Central memory CD8-positive, alpha-beta T cell (primary cell): ENCODE results near the gene C16orf95.

ENCODE experiments used
- ATAC-seq: fragments of 150-1000 bp; cut with Tn5 transposase; replicated peaks from 2 replicates; pipeline ENCODE4 v1.10.0; 2022; ENCODE audit warnings: mild to moderate bottlenecking, moderate FRiP score, moderate number of reproducible peaks; ENCODE audit not compliant: poor library complexity, severe bottlenecking; ENCODE audit errors: extremely low read depth
- DNase-seq, 2 donors: peaks; one replicate each; pipeline ENCODE4 v3.0.0; 2021; ENCODE audit warnings: low spot score in 2 of 2
- H3K27ac Mint-ChIP-seq: one replicate; pipeline ENCODE4 v1.8.0; 2022; ENCODE audit warnings: low read depth, mild to moderate bottlenecking, moderate library complexity, mixed read lengths
- H3K27me3 Mint-ChIP-seq: one replicate; pipeline ENCODE4 v1.8.0; 2022; ENCODE audit warnings: mixed read lengths
- H3K36me3 Mint-ChIP-seq: one replicate; pipeline ENCODE4 v1.8.0; 2022; ENCODE audit warnings: mild to moderate bottlenecking, moderate library complexity, mixed read lengths; ENCODE audit not compliant: insufficient read depth
- H3K4me1 Mint-ChIP-seq: one replicate; pipeline ENCODE4 v1.8.0; 2022; ENCODE audit warnings: mixed read lengths
- H3K4me3 Mint-ChIP-seq: one replicate; pipeline ENCODE4 v1.8.0; 2022; ENCODE audit warnings: mild to moderate bottlenecking, moderate library complexity, mixed read lengths
- H3K9me3 Mint-ChIP-seq: one replicate; pipeline ENCODE4 v1.8.0; 2022; ENCODE audit warnings: mixed read lengths

C16orf95 gene

DNA sequence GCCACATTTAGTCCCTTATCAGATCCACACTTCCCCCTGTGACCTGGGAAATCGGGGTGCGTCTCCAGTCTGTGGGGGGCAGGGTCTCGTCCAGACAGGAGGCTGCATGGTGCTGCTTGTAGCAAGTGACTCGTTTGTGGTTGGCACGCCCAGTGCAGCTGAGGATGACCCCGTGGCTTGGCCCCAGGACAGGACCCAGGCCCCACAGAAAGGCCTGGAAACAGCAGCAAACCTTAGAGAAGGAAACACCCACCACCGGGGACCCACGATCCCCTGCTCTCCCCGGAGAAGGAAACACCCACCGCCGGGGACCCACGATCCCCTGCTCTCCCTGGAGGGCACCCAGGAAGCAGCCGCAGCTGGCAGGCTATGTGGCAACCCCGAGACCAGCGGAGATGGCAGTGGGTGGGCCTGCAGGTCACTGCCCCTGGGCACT is 8.2 kb upstream of the C16orf95 start:
- H3K4me1 Mint-ChIP-seq, result no peaks in the 10 kb centered on the region
- H3K27ac Mint-ChIP-seq, result no peak overlapping the region
- H3K36me3 Mint-ChIP-seq, result peaks cover 5% of the 10 kb centered on the region
- DNase-seq, result no peak
- H3K4me3 Mint-ChIP-seq, result no peak overlapping the region
- H3K27me3 Mint-ChIP-seq, result no peaks in the 10 kb centered on the region
- ATAC-seq, result no peak
- no peaks in the 10 kb centered on the region for H3K9me3 Mint-ChIP-seq

DNA sequence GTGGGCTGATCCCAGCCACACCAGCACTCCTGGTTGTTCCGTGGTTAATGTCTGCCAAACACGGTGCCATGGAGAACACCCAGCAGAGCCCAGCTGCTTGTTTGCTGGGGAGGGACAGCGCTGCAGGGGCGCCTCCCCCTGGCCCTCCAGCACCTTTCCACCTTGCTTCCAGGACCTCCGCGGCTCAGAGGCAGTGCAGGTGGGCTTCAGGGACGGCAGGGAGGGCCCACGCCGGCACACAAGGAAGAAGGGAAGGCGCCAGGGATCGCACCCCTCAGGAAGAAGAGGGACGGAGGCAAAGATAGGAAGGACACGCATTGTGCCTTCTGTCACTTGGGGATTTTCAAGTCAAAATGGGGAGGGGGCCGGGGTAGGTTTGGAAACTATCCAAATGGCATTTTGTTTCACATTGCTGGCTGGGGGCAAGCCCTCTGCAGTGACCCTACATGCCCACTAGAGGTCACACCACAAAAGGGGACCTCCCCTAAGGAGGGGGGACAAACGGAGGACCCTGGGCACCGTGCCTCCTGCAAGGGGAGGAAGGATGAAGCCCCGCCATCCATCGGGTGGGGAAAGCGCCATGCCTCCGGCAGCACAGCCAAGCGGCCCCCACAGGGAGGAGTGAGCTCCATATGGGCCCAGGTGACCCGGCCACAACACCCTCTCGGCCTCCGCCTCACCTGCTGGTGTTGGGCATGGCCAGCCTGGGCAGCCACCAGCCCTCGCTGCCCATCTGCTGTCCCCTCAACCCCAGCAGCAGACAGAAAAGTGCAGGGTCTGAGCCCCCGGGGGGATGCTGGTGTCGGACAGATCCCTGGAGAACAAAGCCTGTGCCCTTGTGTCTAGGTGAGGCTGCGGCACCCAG is 7.5 kb upstream of the C16orf95 start:
- no peak overlapping the region for H3K27ac Mint-ChIP-seq
- H3K36me3 Mint-ChIP-seq, result peaks cover 5% of the 10 kb centered on the region
- no peak for ATAC-seq
- DNase-seq, result peak in 1 of 2 donors; percentile 18
- no peaks in the 10 kb centered on the region for H3K9me3 Mint-ChIP-seq
- no peak overlapping the region for H3K4me3 Mint-ChIP-seq
- no peaks in the 10 kb centered on the region for H3K4me1 Mint-ChIP-seq
- no peaks in the 10 kb centered on the region for H3K27me3 Mint-ChIP-seq

- Mint-ChIP-seq H3K4me1 (no peaks in the 10 kb centered on the region), H3K36me3 (peaks cover 5% of the 10 kb centered on the region), H3K27me3 (no peaks in the 10 kb centered on the region), H3K27ac (no peak overlapping the region), H3K4me3 (no peak overlapping the region), H3K9me3 (no peaks in the 10 kb centered on the region)
- ATAC-seq (no peak), DNase-seq (no peak)
Measured at GRCh38 chr16:87323727-87324410, 6.7 kb upstream of the C16orf95 start.

DNA sequence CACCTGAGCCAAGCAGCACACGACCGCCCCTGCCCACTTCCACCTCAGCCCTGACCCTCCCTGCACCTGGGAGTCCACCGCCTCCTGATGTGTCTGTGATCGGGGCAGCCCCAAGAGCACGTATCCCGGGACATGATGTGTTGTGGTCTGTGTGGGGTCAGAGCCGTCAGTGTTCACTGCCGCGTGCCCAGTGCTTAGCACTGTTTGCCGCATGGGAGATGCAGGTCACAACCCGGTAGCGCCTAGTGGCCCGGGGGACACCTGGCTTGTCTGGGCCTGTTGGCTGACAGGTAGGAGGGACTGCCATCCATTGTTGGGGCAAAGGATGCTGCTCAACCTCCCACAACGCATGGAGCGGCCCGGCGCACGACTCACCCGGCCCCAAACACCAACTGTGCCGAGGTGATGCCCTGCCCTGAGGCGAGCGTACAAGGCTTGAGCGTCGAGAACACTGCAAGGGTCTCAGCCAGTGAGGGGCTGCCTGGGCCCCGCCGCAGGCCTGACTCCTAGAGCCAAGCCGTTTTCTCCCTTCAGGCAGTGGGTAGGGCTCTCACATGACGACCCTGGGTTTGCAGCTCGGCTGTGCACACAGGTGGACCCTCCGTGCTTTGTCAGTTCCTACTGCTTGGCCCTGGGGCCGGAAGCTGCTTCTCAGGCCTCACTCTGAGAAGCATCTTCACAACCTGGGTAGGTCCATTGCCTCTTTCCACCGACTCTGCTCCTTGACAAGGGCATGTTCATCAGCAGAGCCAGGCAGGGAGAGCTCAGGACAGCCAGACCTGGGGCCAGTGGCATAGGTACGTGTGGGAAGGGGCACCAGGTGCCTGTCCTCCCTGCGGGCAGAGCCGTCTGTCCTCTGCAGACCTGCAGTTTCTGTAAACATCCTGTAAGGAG is 5.9 kb upstream of the C16orf95 start:
- DNase-seq (no peak), ATAC-seq (no peak)
- no peak overlapping the region for H3K4me3 Mint-ChIP-seq
- no peaks in the 10 kb centered on the region for H3K27me3 Mint-ChIP-seq
- no peak overlapping the region for H3K27ac Mint-ChIP-seq
- H3K36me3 Mint-ChIP-seq, result peaks cover 8% of the 10 kb centered on the region
- no peaks in the 10 kb centered on the region for H3K9me3 Mint-ChIP-seq
- peaks cover 7% of the 10 kb centered on the region for H3K4me1 Mint-ChIP-seq

- peaks cover 15% of the 10 kb centered on the region for H3K4me1 Mint-ChIP-seq
- ATAC-seq, result no peak
- no peaks in the 10 kb centered on the region for H3K9me3 Mint-ChIP-seq
Measured at GRCh38 chr16:87322360-87322759, 5.2 kb upstream of the C16orf95 start.

GRCh38 chr16:87321336-87322107 is 4.3 kb upstream of the C16orf95 start:
- no peaks in the 10 kb centered on the region for H3K9me3 Mint-ChIP-seq
- H3K27ac Mint-ChIP-seq, result no peak overlapping the region
- no peak overlapping the region for H3K4me3 Mint-ChIP-seq
- H3K4me1 Mint-ChIP-seq, result peaks cover 17% of the 10 kb centered on the region
- no peaks in the 10 kb centered on the region for H3K27me3 Mint-ChIP-seq
- ATAC-seq, result no peak
- no peak for DNase-seq
- H3K36me3 Mint-ChIP-seq, result peaks cover 15% of the 10 kb centered on the region

More at GRCh38 chr16:87322360-87322759, 5.2 kb upstream of the C16orf95 start:
- Mint-ChIP-seq H3K36me3 (peaks cover 10% of the 10 kb centered on the region), H3K4me3 (no peak overlapping the region), H3K27me3 (no peaks in the 10 kb centered on the region), H3K27ac (no peak overlapping the region)
- DNase-seq, result no peak

- Mint-ChIP-seq H3K9me3 (no peaks in the 10 kb centered on the region), H3K27ac (no peak overlapping the region), H3K36me3 (peaks cover 12% of the 10 kb centered on the region), H3K4me1 (peaks cover 17% of the 10 kb centered on the region), H3K27me3 (no peaks in the 10 kb centered on the region), H3K4me3 (no peak overlapping the region)
- DNase-seq (no peak), ATAC-seq (no peak)
Measured at GRCh38 chr16:87320510-87321227, 3.5 kb upstream of the C16orf95 start.

DNA sequence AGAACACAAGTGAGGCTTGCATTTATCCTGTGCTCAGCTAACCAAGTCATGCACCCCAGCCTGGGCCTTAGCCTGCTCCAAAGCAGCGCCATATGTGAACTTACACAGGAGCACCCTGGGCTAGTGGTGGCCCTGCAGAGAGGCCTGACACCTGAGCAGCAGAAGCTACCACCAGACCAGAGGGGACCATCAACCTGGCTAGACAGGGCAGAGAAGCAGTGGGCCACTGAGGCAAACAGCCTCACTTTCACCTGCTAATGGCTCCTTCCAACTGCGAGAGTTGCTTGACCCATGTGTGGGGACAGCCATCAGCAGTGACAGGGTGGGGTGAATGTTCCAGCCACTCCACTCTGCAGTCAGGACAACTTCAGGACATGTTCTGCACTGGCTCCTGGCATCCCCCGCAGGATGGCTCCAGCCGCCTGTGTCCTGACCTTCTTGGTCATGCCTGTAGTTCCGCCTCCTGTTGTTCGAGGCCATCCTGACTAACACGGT is 2.9 kb upstream of the C16orf95 start:
- no peaks in the 10 kb centered on the region for H3K9me3 Mint-ChIP-seq

GRCh38 chr16:87319011-87319410 is 1.8 kb upstream of the C16orf95 start:
- ATAC-seq, result no peak
- no peaks in the 10 kb centered on the region for H3K9me3 Mint-ChIP-seq
- peaks cover 12% of the 10 kb centered on the region for H3K36me3 Mint-ChIP-seq
- H3K27ac Mint-ChIP-seq, result peak overlapping the region; percentile 93
- no peak for DNase-seq
- H3K27me3 Mint-ChIP-seq, result no peaks in the 10 kb centered on the region
- peaks cover 17% of the 10 kb centered on the region for H3K4me1 Mint-ChIP-seq
- H3K4me3 Mint-ChIP-seq, result peak overlapping the region; percentile 96

More for the DNA sequence above, 2.9 kb upstream of the C16orf95 start:
- Mint-ChIP-seq H3K4me3 (no peak overlapping the region), H3K4me1 (peaks cover 17% of the 10 kb centered on the region), H3K27me3 (no peaks in the 10 kb centered on the region), H3K36me3 (peaks cover 12% of the 10 kb centered on the region), H3K27ac (no peak overlapping the region)
- no peak for DNase-seq
- no peak for ATAC-seq

GRCh38 chr16:87317750-87318644 is 805 bp upstream of the C16orf95 start:
- Mint-ChIP-seq H3K27me3 (no peaks in the 10 kb centered on the region), H3K4me1 (peaks cover 17% of the 10 kb centered on the region), H3K4me3 (peak overlapping the region; percentile 96), H3K27ac (peak overlapping the region; percentile 93), H3K36me3 (peaks cover 12% of the 10 kb centered on the region), H3K9me3 (no peaks in the 10 kb centered on the region)
- ATAC-seq (peak; percentile 21), DNase-seq (no peak)
